Mesendoderm (in vitro differentiated cells): ENCODE data around the gene PFN2.

Experiments used
- DNase-seq: peaks from one replicate; pipeline ENCODE4 v3.0.0; 2013
- H2AK5ac ChIP-seq: 2 replicates; pipeline ENCODE4 v1.6.1; 2013; ENCODE audit warnings: low read length, inconsistent platforms
- H2BK120ac ChIP-seq: 2 replicates; pipeline ENCODE4 v1.6.1; 2013; ENCODE audit warnings: low read depth, mild to moderate bottlenecking, low read length, moderate library complexity, mixed read lengths
- H2BK15ac ChIP-seq: replicated peaks from 2 replicates; pipeline ENCODE4 v1.6.1; 2013; ENCODE audit warnings: low read depth, mild to moderate bottlenecking, moderate library complexity
- H2BK5ac ChIP-seq: 2 replicates; pipeline ENCODE4 v1.6.1; 2013; ENCODE audit warnings: low read length, inconsistent platforms
- H3K18ac ChIP-seq: 2 replicates; pipeline ENCODE4 v1.6.1; 2013; ENCODE audit warnings: mild to moderate bottlenecking, low read length, mixed read lengths
- H3K23ac ChIP-seq: one replicate; pipeline ENCODE4 v1.6.1; 2013; ENCODE audit warnings: low read length
- H3K27ac ChIP-seq: 2 replicates; pipeline ENCODE4 v1.5.1; 2013; ENCODE audit warnings: low read depth, mild to moderate bottlenecking, inconsistent platforms, low read length, moderate library complexity
- H3K27me3 ChIP-seq: 2 replicates; pipeline ENCODE4 v1.6.1; 2013; ENCODE audit warnings: low read length, control low read depth, mild to moderate bottlenecking, inconsistent platforms; ENCODE audit not compliant: insufficient read depth, poor library complexity
- H3K36me3 ChIP-seq: 2 replicates; pipeline ENCODE4 v1.6.1; 2013; ENCODE audit warnings: low read length, inconsistent platforms; ENCODE audit not compliant: control insufficient read depth, insufficient read depth
- H3K4ac ChIP-seq: one replicate; pipeline ENCODE4 v1.6.1; 2013; ENCODE audit warnings: low read depth, mild to moderate bottlenecking, low read length, moderate library complexity
- H3K4me1 ChIP-seq: 2 replicates; pipeline ENCODE4 v1.6.1; 2013; ENCODE audit warnings: low read depth, low read length, inconsistent platforms; ENCODE audit not compliant: control insufficient read depth
- H3K4me2 ChIP-seq: 2 replicates; pipeline ENCODE4 v1.6.1; 2013; ENCODE audit warnings: low read length
- H3K4me3 ChIP-seq: 2 replicates; pipeline ENCODE4 v1.5.1; 2013; ENCODE audit warnings: mild to moderate bottlenecking, low read length
- H3K56ac ChIP-seq: one replicate; pipeline ENCODE4 v1.6.1; 2013; ENCODE audit warnings: low read length
- H3K79me1 ChIP-seq: 2 replicates; pipeline ENCODE4 v1.6.1; 2013; ENCODE audit warnings: low read length, inconsistent platforms
- H3K79me2 ChIP-seq: 2 replicates; pipeline ENCODE4 v1.6.1; 2013; ENCODE audit warnings: mild to moderate bottlenecking, low read length; ENCODE audit not compliant: control insufficient read depth, insufficient read depth
- H3K9ac ChIP-seq: 2 replicates; pipeline ENCODE4 v1.6.1; 2013; ENCODE audit warnings: low read length, inconsistent platforms
- H4K5ac ChIP-seq: one replicate; pipeline ENCODE4 v1.6.1; 2013; ENCODE audit warnings: low read length
- H4K8ac ChIP-seq: one replicate; pipeline ENCODE4 v1.6.1; 2013; ENCODE audit warnings: low read depth, mild to moderate bottlenecking, control low read depth, low read length, moderate library complexity
- WGBS: extraction: QIAGEN DNeasy Blood & Tissue Kit; methylation state at CpG from one replicate; pipeline ENCODE4 v1.1.7; 2013; ENCODE audit warnings: low lambda C conversion rate, missing lambda C conversion rate; ENCODE audit not compliant: insufficient coverage; ENCODE audit errors: extremely low coverage; 5-methylcytosine and 5-hydroxymethylcytosine counted together

The PFN2 gene

GRCh38 chr3:149975919-149976318 lies 5.2 kb upstream of the PFN2 start:
- Histone ChIP-seq H3K36me3 (no peaks in the 10 kb centered on the region), H3K4me3 (no peak overlapping the region), H3K4ac (no peak overlapping the region), H3K56ac (no peak overlapping the region), H2AK5ac (no peak overlapping the region), H3K4me2 (no peak overlapping the region), H2BK5ac (no peak overlapping the region), H3K27me3 (no peaks in the 10 kb centered on the region), H3K9ac (no peak overlapping the region), H4K8ac (no peak overlapping the region), H3K4me1 (no peaks in the 10 kb centered on the region), H3K18ac (no peak overlapping the region), H3K79me2 (no peaks in the 10 kb centered on the region), H2BK15ac (no peak overlapping the region), H3K79me1 (no peaks in the 10 kb centered on the region), H2BK120ac (no peak overlapping the region), H3K27ac (no peak overlapping the region), H4K5ac (no peak overlapping the region), H3K23ac (no peak overlapping the region)
- DNase-seq = peak; percentile 70

- no peaks in the 10 kb centered on the region for H3K27me3 ChIP-seq
- H3K4me1 ChIP-seq = no peaks in the 10 kb centered on the region
- H3K23ac ChIP-seq = peak overlapping the region; percentile 59
- H3K79me1 ChIP-seq = no peaks in the 10 kb centered on the region
- peak overlapping the region; percentile 71 for H3K4me3 ChIP-seq
- H2BK120ac ChIP-seq = peak overlapping the region; percentile 31
- H3K4ac ChIP-seq = peak overlapping the region; percentile 61
- peak overlapping the region; percentile 9 for H4K5ac ChIP-seq
- H3K27ac ChIP-seq = peak overlapping the region; percentile 98
- no peak overlapping the region for H2AK5ac ChIP-seq
- H4K8ac ChIP-seq = no peak overlapping the region
- peaks cover 31% of the 10 kb centered on the region for H3K79me2 ChIP-seq
- no CpG with 5 or more reads among the region's 42 CpGs for WGBS
- no peaks in the 10 kb centered on the region for H3K36me3 ChIP-seq
- no peak overlapping the region for H2BK15ac ChIP-seq
- H3K56ac ChIP-seq = peak overlapping the region; percentile 91
- no peak overlapping the region for H2BK5ac ChIP-seq
- peak; percentile 90 for DNase-seq
- peak overlapping the region; percentile 83 for H3K4me2 ChIP-seq
- H3K18ac ChIP-seq = peak overlapping the region; percentile 99
- H3K9ac ChIP-seq = peak overlapping the region; percentile 81
Measured at GRCh38 chr3:149971403-149972075, 844 bp upstream of the PFN2 start.

- Histone ChIP-seq H4K8ac (no peak overlapping the region), H3K27ac (peak overlapping the region; percentile 94), H3K4me3 (peak overlapping the region; percentile 84), H3K4me1 (no peaks in the 10 kb centered on the region), H3K56ac (peak overlapping the region; percentile 98), H3K79me1 (peaks cover 9% of the 10 kb centered on the region), H2BK5ac (peak overlapping the region; percentile 51), H4K5ac (peak overlapping the region; percentile 33), H2BK120ac (peak overlapping the region; percentile 28), H3K4ac (peak overlapping the region; percentile 99), H3K4me2 (peak overlapping the region; percentile 53), H3K18ac (peak overlapping the region; percentile 99), H3K23ac (peak overlapping the region; percentile 95), H3K36me3 (peaks cover 6% of the 10 kb centered on the region), H3K27me3 (no peaks in the 10 kb centered on the region), H3K79me2 (peaks cover 45% of the 10 kb centered on the region), H3K9ac (peak overlapping the region; percentile 94), H2BK15ac (no peak overlapping the region), H2AK5ac (peak overlapping the region; percentile 25)
- DNase-seq = peak; percentile 85
- no CpG with 5 or more reads among the region's 73 CpGs for WGBS
Measured at GRCh38 chr3:149969940-149970715, 567 bp downstream of the PFN2 start.

GRCh38 chr3:149969110-149969939 lies 1.4 kb downstream of the PFN2 start:
- H3K36me3 ChIP-seq = peaks cover 6% of the 10 kb centered on the region
- H3K79me1 ChIP-seq = peaks cover 9% of the 10 kb centered on the region
- no peak overlapping the region for H2BK15ac ChIP-seq
- peak overlapping the region; percentile 33 for H4K5ac ChIP-seq
- peak overlapping the region; percentile 94 for H3K9ac ChIP-seq
- H3K27ac ChIP-seq = peak overlapping the region; percentile 94
- H4K8ac ChIP-seq = no peak overlapping the region
- peak overlapping the region; percentile 73 for H3K23ac ChIP-seq
- H3K4me2 ChIP-seq = peak overlapping the region; percentile 59
- no peaks in the 10 kb centered on the region for H3K4me1 ChIP-seq
- no CpG with 5 or more reads among the region's 15 CpGs for WGBS
- H3K56ac ChIP-seq = peak overlapping the region; percentile 98
- H3K27me3 ChIP-seq = no peaks in the 10 kb centered on the region
- peaks cover 51% of the 10 kb centered on the region for H3K79me2 ChIP-seq
- peak overlapping the region; percentile 25 for H2AK5ac ChIP-seq
- peak overlapping the region; percentile 99 for H3K4ac ChIP-seq
- DNase-seq = peak; percentile 94
- H3K4me3 ChIP-seq = peak overlapping the region; percentile 84
- peak overlapping the region; percentile 99 for H3K18ac ChIP-seq
- peak overlapping the region; percentile 68 for H2BK5ac ChIP-seq
- H2BK120ac ChIP-seq = peak overlapping the region; percentile 48

DNA sequence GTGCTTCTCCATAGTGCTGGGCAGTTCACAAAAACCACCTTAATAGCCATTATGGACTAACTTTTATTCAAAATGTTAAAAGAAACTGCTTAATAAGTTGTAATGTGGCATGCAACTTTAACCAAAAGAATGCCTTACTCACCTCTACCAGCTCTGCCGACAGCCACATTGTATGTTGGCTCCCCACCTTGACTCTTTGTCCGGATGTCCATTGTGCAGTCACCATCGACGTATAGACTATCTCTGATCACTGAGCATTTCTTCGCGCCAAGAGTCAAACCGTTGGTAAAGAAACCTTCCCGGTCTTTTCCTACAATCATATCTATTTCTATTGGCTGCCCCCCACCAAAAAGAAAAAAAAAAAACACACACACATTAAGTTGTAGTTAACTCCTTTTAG lies 2.5 kb downstream of the PFN2 start:
- Histone ChIP-seq H3K79me2 (peaks cover 60% of the 10 kb centered on the region), H4K8ac (no peak overlapping the region), H2BK120ac (no peak overlapping the region), H2BK5ac (no peak overlapping the region), H3K4ac (no peak overlapping the region), H3K27me3 (no peaks in the 10 kb centered on the region), H2AK5ac (no peak overlapping the region), H4K5ac (no peak overlapping the region), H3K4me2 (peak overlapping the region; percentile 4), H3K9ac (peak overlapping the region; percentile 94), H3K4me3 (peak overlapping the region; percentile 0), H3K27ac (no peak overlapping the region), H3K36me3 (peaks cover 6% of the 10 kb centered on the region), H2BK15ac (no peak overlapping the region), H3K56ac (peak overlapping the region; percentile 98), H3K4me1 (no peaks in the 10 kb centered on the region), H3K18ac (no peak overlapping the region), H3K23ac (no peak overlapping the region), H3K79me1 (peaks cover 11% of the 10 kb centered on the region)
- WGBS = no CpG with 5 or more reads among the region's 8 CpGs
- DNase-seq = peak; percentile 35
